Fibroblast of lung (primary cell): Measurements from ENCODE around the gene STIMATE.

Experiments
- CTCF ChIP-seq, 2 donors: IDR thresholded peaks in 1 of 2; conservative IDR thresholded peaks in 1 of 2; 1 replicate in 1 of 2; 2 replicates in 1 of 2; pipeline ENCODE4 v1.5.1; 2011 to 2012; ENCODE audit warnings: low read length in 2 of 2, control low read depth in 1 of 2, inconsistent platforms in 1 of 2, low read depth in 1 of 2, mild to moderate bottlenecking in 1 of 2
- EZH2 ChIP-seq: IDR thresholded peaks from 2 replicates; pipeline ENCODE4 v1.5.1; 2012; ENCODE audit warnings: low read length, control low read depth, mild to moderate bottlenecking; ENCODE audit errors: missing control alignments

GRCh38 chr3:52800079-52800478 is 97.3 kb downstream of the STIMATE start:
- TF ChIP-seq CTCF (conservative IDR thresholded peaks at IDR 0.05 in 1 of 2, IDR thresholded peaks at IDR 0.05 in 1 of 2; ENCODE audit: low read depth in 1 of 2, low read length in 2 of 2) (no peak), EZH2 (no peak)
